SK-N-SH treated with all-trans-retinoic acid at 6 μM for 48 hours (cell line): ENCODE data around the gene ASTN2.
A peak's percentile ranks its signal among the peaks of the same experiment; 100 is the strongest.

Source experiments
- ATAC-seq: fragments of 200-7000 bp; cut with Tn5 transposase; 3 replicates; pipeline ENCODE4 v1.9.1; 2020; ENCODE audit warnings: mild to moderate bottlenecking, moderate library complexity
- BACH2 ChIP-seq: fragments of 250-450 bp; sonication (Bioruptor Pico); IDR thresholded peaks from 2 replicates; pipeline ENCODE4 v1.9.0; 2021; ENCODE audit warnings: mild to moderate bottlenecking, borderline replicate concordance
- CSDC2 ChIP-seq: fragments of 250-450 bp; sonication (Bioruptor Pico); IDR thresholded peaks from 2 replicates; pipeline ENCODE4 v1.5.0; 2020; ENCODE audit warnings: mild to moderate bottlenecking, moderate library complexity
- ESRRG ChIP-seq: fragments of 250-450 bp; sonication (Bioruptor Pico); IDR thresholded peaks from 2 replicates; pipeline ENCODE4 v1.6.1; 2021; ENCODE audit warnings: mild to moderate bottlenecking
- GLIS3 ChIP-seq: fragments of 250-450 bp; sonication (Bioruptor Pico); IDR thresholded peaks from 2 replicates; pipeline ENCODE4 v1.5.0; 2020; ENCODE audit warnings: mild to moderate bottlenecking, moderate library complexity
- ISL1 ChIP-seq: fragments of 250-450 bp; sonication (Bioruptor Pico); IDR thresholded peaks from 2 replicates; pipeline ENCODE4 v2.1.2; 2022; ENCODE audit warnings: mild to moderate bottlenecking, moderate library complexity
- OSR1 ChIP-seq: fragments of 250-450 bp; sonication (Bioruptor Pico); IDR thresholded peaks from 2 replicates; pipeline ENCODE4 v1.8.0; 2022; ENCODE audit warnings: moderate library complexity, mild to moderate bottlenecking, inconsistent platforms
- RARB ChIP-seq: fragments of 250-450 bp; sonication (Bioruptor Pico); IDR thresholded peaks from 2 replicates; pipeline ENCODE4 v1.8.0; 2021; ENCODE audit warnings: mild to moderate bottlenecking, moderate library complexity
- SNAI2 ChIP-seq: fragments of 250-450 bp; sonication (Bioruptor Pico); IDR thresholded peaks from 2 replicates; pipeline ENCODE4 v1.5.0; 2020; ENCODE audit warnings: mild to moderate bottlenecking, moderate library complexity
- TCF4 ChIP-seq: fragments of 250-450 bp; sonication (Bioruptor Pico); IDR thresholded peaks from 2 replicates; pipeline ENCODE4 v1.8.0; 2021; ENCODE audit warnings: mild to moderate bottlenecking, moderate library complexity, borderline replicate concordance
- TOX ChIP-seq: fragments of 250-450 bp; sonication (Bioruptor Pico); IDR thresholded peaks from 2 replicates; pipeline ENCODE4 v1.8.0; 2021; ENCODE audit warnings: mild to moderate bottlenecking, moderate library complexity, borderline replicate concordance
- ZC3H10 ChIP-seq: fragments of 250-450 bp; sonication (Bioruptor Pico); IDR thresholded peaks from 2 replicates; pipeline ENCODE4 v1.5.1; 2021; ENCODE audit warnings: mild to moderate bottlenecking, moderate library complexity
- ZFP3 ChIP-seq: fragments of 250-450 bp; sonication (Bioruptor Pico); IDR thresholded peaks from 2 replicates; pipeline ENCODE4 v1.5.0; 2020; ENCODE audit warnings: mild to moderate bottlenecking, moderate library complexity
- ZFP30 ChIP-seq: fragments of 450-650 bp; formaldehyde crosslinking; IDR thresholded peaks from 2 replicates; pipeline ENCODE4 v1.5.0; 2022; ENCODE audit warnings: mild to moderate bottlenecking, moderate library complexity
- ZNF565 ChIP-seq: fragments of 450-650 bp; formaldehyde crosslinking; conservative IDR thresholded peaks from 2 replicates; pipeline ENCODE4 v1.5.0; 2020; ENCODE audit warnings: low read depth, mild to moderate bottlenecking, moderate library complexity
- TF ChIP-seq, protein P1 (sequence below): fragments of 250-450 bp; sonication (Bioruptor Pico); IDR thresholded peaks from 2 replicates; pipeline ENCODE4 v1.8.0; 2020; ENCODE audit warnings: mild to moderate bottlenecking, moderate library complexity, borderline replicate concordance
- TF ChIP-seq, protein P2 (sequence below): fragments of 250-450 bp; sonication (Bioruptor Pico); IDR thresholded peaks from 2 replicates; pipeline ENCODE4 v1.5.1; 2020; ENCODE audit warnings: low read depth, mild to moderate bottlenecking, moderate library complexity
- TF ChIP-seq, protein P3 (sequence below): fragments of 250-450 bp; sonication (Bioruptor Pico); IDR thresholded peaks from 2 replicates; pipeline ENCODE4 v1.5.0; 2020; ENCODE audit warnings: mild to moderate bottlenecking, moderate library complexity
- TF ChIP-seq, protein P4 (sequence below): fragments of 250-450 bp; sonication (Bioruptor Pico); IDR thresholded peaks from 2 replicates; pipeline ENCODE4 v1.8.0; 2021; ENCODE audit warnings: low read depth, mild to moderate bottlenecking, moderate library complexity, borderline replicate concordance
- TF ChIP-seq, protein P5 (sequence below): fragments of 250-450 bp; sonication (Bioruptor Pico); IDR thresholded peaks from 2 replicates; pipeline ENCODE4 v1.5.1; 2021; ENCODE audit warnings: mild to moderate bottlenecking, moderate library complexity

ASTN2 gene

DNA sequence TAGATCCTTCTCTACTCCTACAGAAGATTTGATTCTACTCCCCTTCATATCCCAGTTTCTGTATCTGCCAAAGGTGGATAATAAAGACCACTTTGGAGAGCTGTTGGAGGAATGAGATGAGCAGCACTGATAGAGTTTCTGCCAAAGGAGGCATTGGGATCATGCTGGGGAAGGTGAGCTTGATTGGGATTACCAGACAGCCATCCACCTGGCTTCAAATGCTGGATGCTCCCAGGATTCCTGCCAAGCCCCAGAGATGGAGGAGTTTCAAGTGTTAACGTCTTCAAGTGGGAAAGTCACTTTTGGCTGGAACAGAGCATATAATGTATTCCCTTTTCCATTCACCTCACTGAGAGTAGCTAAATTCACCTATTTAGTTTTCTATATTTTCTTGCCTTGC, 379.3 kb downstream of the ASTN2 start:
- TF ChIP-seq, protein P1, sequence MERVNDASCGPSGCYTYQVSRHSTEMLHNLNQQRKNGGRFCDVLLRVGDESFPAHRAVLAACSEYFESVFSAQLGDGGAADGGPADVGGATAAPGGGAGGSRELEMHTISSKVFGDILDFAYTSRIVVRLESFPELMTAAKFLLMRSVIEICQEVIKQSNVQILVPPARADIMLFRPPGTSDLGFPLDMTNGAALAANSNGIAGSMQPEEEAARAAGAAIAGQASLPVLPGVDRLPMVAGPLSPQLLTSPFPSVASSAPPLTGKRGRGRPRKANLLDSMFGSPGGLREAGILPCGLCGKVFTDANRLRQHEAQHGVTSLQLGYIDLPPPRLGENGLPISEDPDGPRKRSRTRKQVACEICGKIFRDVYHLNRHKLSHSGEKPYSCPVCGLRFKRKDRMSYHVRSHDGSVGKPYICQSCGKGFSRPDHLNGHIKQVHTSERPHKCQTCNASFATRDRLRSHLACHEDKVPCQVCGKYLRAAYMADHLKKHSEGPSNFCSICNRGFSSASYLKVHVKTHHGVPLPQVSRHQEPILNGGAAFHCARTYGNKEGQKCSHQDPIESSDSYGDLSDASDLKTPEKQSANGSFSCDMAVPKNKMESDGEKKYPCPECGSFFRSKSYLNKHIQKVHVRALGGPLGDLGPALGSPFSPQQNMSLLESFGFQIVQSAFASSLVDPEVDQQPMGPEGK: no peak
- TF ChIP-seq, all 23 proteins: peak for 0
- no peak for ATAC-seq

DNA sequence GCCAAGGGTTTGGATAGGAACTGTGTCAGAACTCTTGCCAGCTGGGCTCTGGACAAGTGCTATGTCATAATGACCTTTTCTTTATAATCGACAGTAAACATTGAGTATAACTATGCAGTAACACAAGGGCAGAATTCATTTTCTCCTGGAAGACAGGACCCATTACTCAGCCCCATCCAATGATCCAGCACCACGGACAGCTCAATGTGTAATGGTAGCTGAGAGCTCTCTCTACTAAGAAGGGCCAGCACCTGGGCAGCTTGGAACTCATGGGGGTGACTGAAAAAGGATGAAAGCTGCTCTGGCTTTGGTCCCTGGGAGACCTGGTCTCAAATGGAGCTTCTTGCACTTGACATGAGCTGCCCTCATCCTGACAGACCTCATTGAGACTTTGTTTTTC, 380.0 kb downstream of the ASTN2 start:
- ATAC-seq: no peak
- TF ChIP-seq CSDC2 (no peak), SNAI2 (CRISPR knock-in tag) (0 out of 2 replicates have a peak, but pooled peaks have one; percentile 68)
- TF ChIP-seq, protein P1: no peak
- TF ChIP-seq, all 23 proteins: peak for 1

DNA sequence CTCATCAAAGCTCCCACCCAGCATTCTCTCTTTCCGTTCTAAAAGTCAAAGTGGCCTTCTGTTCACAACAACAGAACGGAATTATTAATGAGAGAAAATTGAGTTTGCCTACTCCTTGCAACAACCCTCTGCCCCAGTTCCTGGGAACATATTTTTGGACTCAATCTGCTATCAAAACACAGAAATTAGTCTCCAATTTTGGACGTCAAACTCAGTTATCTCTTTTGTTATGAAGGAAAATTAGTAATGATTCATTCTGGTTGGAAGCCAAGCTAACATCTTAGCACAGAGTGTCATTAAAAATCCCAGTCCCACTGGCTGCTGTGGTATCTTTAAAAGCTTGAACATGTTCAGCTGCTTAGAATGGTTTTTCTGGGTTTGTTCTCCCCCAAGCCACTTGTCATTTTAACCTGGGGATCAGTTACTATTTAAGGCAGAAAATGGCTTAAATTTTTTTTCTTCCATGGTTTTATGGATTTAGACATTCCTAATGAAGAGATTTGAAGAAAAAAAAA, 384.5 kb downstream of the ASTN2 start:
- ATAC-seq: no peak

DNA sequence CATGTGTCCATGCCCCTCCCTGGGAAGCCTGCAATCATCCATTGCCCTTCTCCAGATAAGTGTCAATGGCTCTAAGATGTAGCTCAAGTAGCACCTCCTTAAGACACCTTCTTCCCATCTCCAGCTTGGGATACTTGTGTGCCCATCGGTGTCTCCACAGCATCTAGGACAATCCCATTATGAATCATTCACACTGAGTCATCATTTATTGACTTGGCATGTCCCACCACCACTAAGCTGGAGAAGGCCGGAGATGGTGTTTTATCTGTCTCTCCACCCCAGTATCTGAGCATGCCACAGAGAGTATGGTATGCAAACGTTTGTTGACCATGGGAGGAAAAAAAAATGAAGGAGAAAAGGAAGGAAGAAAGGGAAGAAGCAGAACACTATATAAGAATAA, 385.5 kb downstream of the ASTN2 start:
- no peak for ATAC-seq
- no peak for TF ChIP-seq ZFP3 (CRISPR knock-in tag)
- TF ChIP-seq, protein P2, sequence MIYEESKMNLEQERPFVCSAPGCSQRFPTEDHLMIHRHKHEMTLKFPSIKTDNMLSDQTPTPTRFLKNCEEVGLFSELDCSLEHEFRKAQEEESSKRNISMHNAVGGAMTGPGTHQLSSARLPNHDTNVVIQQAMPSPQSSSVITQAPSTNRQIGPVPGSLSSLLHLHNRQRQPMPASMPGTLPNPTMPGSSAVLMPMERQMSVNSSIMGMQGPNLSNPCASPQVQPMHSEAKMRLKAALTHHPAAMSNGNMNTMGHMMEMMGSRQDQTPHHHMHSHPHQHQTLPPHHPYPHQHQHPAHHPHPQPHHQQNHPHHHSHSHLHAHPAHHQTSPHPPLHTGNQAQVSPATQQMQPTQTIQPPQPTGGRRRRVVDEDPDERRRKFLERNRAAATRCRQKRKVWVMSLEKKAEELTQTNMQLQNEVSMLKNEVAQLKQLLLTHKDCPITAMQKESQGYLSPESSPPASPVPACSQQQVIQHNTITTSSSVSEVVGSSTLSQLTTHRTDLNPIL (CRISPR knock-in tag): no peak
- no peak for TF ChIP-seq RARB (CRISPR knock-in tag)
- no peak for TF ChIP-seq TOX (CRISPR knock-in tag)
- no peak for TF ChIP-seq GLIS3 (CRISPR knock-in tag)
- TF ChIP-seq ESRRG (CRISPR knock-in tag): no peak
- no peak for TF ChIP-seq TCF4 (CRISPR knock-in tag)
- no peak for TF ChIP-seq BACH2 (CRISPR knock-in tag)
- TF ChIP-seq, protein P3, sequence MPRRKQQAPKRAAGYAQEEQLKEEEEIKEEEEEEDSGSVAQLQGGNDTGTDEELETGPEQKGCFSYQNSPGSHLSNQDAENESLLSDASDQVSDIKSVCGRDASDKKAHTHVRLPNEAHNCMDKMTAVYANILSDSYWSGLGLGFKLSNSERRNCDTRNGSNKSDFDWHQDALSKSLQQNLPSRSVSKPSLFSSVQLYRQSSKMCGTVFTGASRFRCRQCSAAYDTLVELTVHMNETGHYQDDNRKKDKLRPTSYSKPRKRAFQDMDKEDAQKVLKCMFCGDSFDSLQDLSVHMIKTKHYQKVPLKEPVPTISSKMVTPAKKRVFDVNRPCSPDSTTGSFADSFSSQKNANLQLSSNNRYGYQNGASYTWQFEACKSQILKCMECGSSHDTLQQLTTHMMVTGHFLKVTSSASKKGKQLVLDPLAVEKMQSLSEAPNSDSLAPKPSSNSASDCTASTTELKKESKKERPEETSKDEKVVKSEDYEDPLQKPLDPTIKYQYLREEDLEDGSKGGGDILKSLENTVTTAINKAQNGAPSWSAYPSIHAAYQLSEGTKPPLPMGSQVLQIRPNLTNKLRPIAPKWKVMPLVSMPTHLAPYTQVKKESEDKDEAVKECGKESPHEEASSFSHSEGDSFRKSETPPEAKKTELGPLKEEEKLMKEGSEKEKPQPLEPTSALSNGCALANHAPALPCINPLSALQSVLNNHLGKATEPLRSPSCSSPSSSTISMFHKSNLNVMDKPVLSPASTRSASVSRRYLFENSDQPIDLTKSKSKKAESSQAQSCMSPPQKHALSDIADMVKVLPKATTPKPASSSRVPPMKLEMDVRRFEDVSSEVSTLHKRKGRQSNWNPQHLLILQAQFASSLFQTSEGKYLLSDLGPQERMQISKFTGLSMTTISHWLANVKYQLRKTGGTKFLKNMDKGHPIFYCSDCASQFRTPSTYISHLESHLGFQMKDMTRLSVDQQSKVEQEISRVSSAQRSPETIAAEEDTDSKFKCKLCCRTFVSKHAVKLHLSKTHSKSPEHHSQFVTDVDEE (CRISPR knock-in tag): no peak
- TF ChIP-seq, protein P1: no peak
- TF ChIP-seq, protein P4, sequence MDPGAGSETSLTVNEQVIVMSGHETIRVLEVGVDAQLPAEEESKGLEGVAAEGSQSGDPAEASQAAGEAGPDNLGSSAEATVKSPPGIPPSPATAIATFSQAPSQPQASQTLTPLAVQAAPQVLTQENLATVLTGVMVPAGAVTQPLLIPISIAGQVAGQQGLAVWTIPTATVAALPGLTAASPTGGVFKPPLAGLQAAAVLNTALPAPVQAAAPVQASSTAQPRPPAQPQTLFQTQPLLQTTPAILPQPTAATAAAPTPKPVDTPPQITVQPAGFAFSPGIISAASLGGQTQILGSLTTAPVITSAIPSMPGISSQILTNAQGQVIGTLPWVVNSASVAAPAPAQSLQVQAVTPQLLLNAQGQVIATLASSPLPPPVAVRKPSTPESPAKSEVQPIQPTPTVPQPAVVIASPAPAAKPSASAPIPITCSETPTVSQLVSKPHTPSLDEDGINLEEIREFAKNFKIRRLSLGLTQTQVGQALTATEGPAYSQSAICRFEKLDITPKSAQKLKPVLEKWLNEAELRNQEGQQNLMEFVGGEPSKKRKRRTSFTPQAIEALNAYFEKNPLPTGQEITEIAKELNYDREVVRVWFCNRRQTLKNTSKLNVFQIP (CRISPR knock-in tag): no peak
- TF ChIP-seq ZC3H10 (CRISPR knock-in tag): no peak
- TF ChIP-seq OSR1 (CRISPR knock-in tag): no peak
- TF ChIP-seq ZNF565 (CRISPR knock-in tag): no peak
- TF ChIP-seq ZFP30 (CRISPR knock-in tag): no peak
- TF ChIP-seq, protein P5, sequence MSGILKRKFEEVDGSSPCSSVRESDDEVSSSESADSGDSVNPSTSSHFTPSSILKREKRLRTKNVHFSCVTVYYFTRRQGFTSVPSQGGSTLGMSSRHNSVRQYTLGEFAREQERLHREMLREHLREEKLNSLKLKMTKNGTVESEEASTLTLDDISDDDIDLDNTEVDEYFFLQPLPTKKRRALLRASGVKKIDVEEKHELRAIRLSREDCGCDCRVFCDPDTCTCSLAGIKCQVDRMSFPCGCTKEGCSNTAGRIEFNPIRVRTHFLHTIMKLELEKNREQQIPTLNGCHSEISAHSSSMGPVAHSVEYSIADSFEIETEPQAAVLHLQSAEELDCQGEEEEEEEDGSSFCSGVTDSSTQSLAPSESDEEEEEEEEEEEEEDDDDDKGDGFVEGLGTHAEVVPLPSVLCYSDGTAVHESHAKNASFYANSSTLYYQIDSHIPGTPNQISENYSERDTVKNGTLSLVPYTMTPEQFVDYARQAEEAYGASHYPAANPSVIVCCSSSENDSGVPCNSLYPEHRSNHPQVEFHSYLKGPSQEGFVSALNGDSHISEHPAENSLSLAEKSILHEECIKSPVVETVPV (CRISPR knock-in tag): no peak
- TF ChIP-seq, all 23 proteins: peak for 0

More for the DNA sequence above, 384.5 kb downstream of the ASTN2 start:
- TF ChIP-seq RARB (CRISPR knock-in tag): no peak
- TF ChIP-seq ISL1 (CRISPR knock-in tag): peak; percentile 68
- TF ChIP-seq, all 23 proteins: peak for 1
